ENCODE results near the gene CADPS. TPM values are rescaled to one million over a fixed set of nuclear protein-coding genes. Genes with fewer than 3 reads are reported as not detected.

CADPS gene
- total RNA-seq, 1 donor from 2014 or later: 2.7 TPM

GRCh38 chr3:62413687-62414086, 461.5 kb downstream of the CADPS start:
- TF ChIP-seq CTCF (IDR thresholded peaks at IDR 0.05): no peak
- Histone ChIP-seq H3K27me3 (ENCODE audit: low read depth) (no peaks in the 10 kb centered on the region), H3K9me3 (no peaks in the 10 kb centered on the region), H3K27ac (no peak overlapping the region), H3K4me3 (no peak overlapping the region), H3K36me3 (no peaks in the 10 kb centered on the region), H3K4me1 (no peaks in the 10 kb centered on the region)
- DNase-seq: no peak
- intact Hi-C loops (cut with DNase I): no loop called here
- no peak for ATAC-seq

- H3K4me1 ChIP-seq: no peaks in the 10 kb centered on the region
- intact Hi-C loops (cut with DNase I): no loop called here
- no peaks in the 10 kb centered on the region for H3K36me3 ChIP-seq
- no peak for TF ChIP-seq CTCF (IDR thresholded peaks at IDR 0.05)
- DNase-seq (no peak), ATAC-seq (no peak)
- H3K27me3 ChIP-seq (ENCODE audit: low read depth): no peaks in the 10 kb centered on the region
- H3K9me3 ChIP-seq: no peaks in the 10 kb centered on the region
- no peak overlapping the region for H3K4me3 ChIP-seq
- H3K27ac ChIP-seq: no peak overlapping the region
Observed at GRCh38 chr3:62406945-62407344, 468.3 kb downstream of the CADPS start.

GRCh38 chr3:62405566-62405965, 469.6 kb downstream of the CADPS start:
- intact Hi-C loops (cut with DNase I): no loop called here
- Histone ChIP-seq H3K27ac (no peak overlapping the region), H3K27me3 (ENCODE audit: low read depth) (no peaks in the 10 kb centered on the region), H3K4me1 (no peaks in the 10 kb centered on the region), H3K4me3 (no peak overlapping the region), H3K9me3 (no peaks in the 10 kb centered on the region), H3K36me3 (no peaks in the 10 kb centered on the region)
- DNase-seq (no peak), ATAC-seq (no peak)
- TF ChIP-seq CTCF (IDR thresholded peaks at IDR 0.05): no peak

GRCh38 chr3:62405135-62405534, 470.1 kb downstream of the CADPS start:
- ATAC-seq (no peak), DNase-seq (no peak)
- intact Hi-C loops (cut with DNase I): no loop called here
- Histone ChIP-seq H3K36me3 (no peaks in the 10 kb centered on the region), H3K27me3 (ENCODE audit: low read depth) (no peaks in the 10 kb centered on the region), H3K4me1 (no peaks in the 10 kb centered on the region), H3K4me3 (no peak overlapping the region), H3K27ac (no peak overlapping the region), H3K9me3 (no peaks in the 10 kb centered on the region)
- no peak for TF ChIP-seq CTCF (IDR thresholded peaks at IDR 0.05)

GRCh38 chr3:62404321-62404720, 470.9 kb downstream of the CADPS start:
- Histone ChIP-seq H3K27me3 (ENCODE audit: low read depth) (no peaks in the 10 kb centered on the region), H3K27ac (no peak overlapping the region), H3K9me3 (no peaks in the 10 kb centered on the region), H3K36me3 (no peaks in the 10 kb centered on the region), H3K4me3 (no peak overlapping the region), H3K4me1 (no peaks in the 10 kb centered on the region)
- ATAC-seq (no peak), DNase-seq (no peak)
- intact Hi-C loops (cut with DNase I): no loop called here
- no peak for TF ChIP-seq CTCF (IDR thresholded peaks at IDR 0.05)

- ATAC-seq: no peak
- no peak for DNase-seq
- Histone ChIP-seq H3K4me3 (no peak overlapping the region), H3K9me3 (no peaks in the 10 kb centered on the region), H3K36me3 (no peaks in the 10 kb centered on the region), H3K27me3 (ENCODE audit: low read depth) (no peaks in the 10 kb centered on the region), H3K27ac (no peak overlapping the region), H3K4me1 (no peaks in the 10 kb centered on the region)
- no peak for TF ChIP-seq CTCF (IDR thresholded peaks at IDR 0.05)
- intact Hi-C loops (cut with DNase I): no loop called here
Observed at GRCh38 chr3:62403765-62404164, 471.5 kb downstream of the CADPS start.
